PFSK-1 (cell line): ENCODE results near the gene GNAI3.

ENCODE experiments used
- FOXP2 ChIP-seq: optimal IDR thresholded peaks from 2 replicates; pipeline ENCODE3; 2011; ENCODE audit warnings: borderline replicate concordance, control low read depth, inconsistent platforms; ENCODE audit not compliant: insufficient read depth; ENCODE audit errors: extremely low read length, extremely low read depth
- POLR2AphosphoS5 ChIP-seq: IDR thresholded peaks from 2 replicates; pipeline ENCODE4 v1.6.1; 2012; ENCODE audit warnings: low read depth, mild to moderate bottlenecking, control low read depth, low read length, moderate library complexity
- REST ChIP-seq, 2 experiments: IDR thresholded peaks; 2 replicates each; pipeline versions ENCODE4 v1.6.1 to v1.8.0; 2011 to 2012; ENCODE audit warnings: low read depth in 2 of 2, low read length in 2 of 2, control low read depth in 1 of 2, inconsistent platforms in 1 of 2, mild to moderate bottlenecking in 1 of 2, moderate library complexity in 1 of 2; ENCODE audit not compliant: insufficient read depth in 1 of 2
- SIN3A ChIP-seq: IDR thresholded peaks from 2 replicates; pipeline ENCODE4 v1.6.1; 2012; ENCODE audit warnings: mild to moderate bottlenecking, low read length, moderate library complexity, borderline replicate concordance; ENCODE audit not compliant: insufficient read depth
- TAF1 ChIP-seq: IDR thresholded peaks from 2 replicates; pipeline ENCODE4 v1.6.1; 2012; ENCODE audit warnings: low read length, control low read depth, borderline replicate concordance; ENCODE audit not compliant: insufficient read depth

GNAI3 gene

GRCh38 chr1:109659145-109659544 is 110.7 kb downstream of the GNAI3 start:
- TF ChIP-seq TAF1, result no peak
- TF ChIP-seq REST (IDR thresholded peaks at IDR 0.05; ENCODE audit: insufficient read depth in 1 of 2, low read depth in 2 of 2, low read length in 2 of 2), result no peak
- TF ChIP-seq FOXP2, result no peak
- no peak for TF ChIP-seq POLR2AphosphoS5
- TF ChIP-seq SIN3A, result no peak

- TF ChIP-seq POLR2AphosphoS5 (no peak), REST (IDR thresholded peaks at IDR 0.05; ENCODE audit: insufficient read depth in 1 of 2, low read depth in 2 of 2, low read length in 2 of 2) (no peak), TAF1 (no peak), FOXP2 (no peak), SIN3A (no peak)
These were observed 111.7 kb downstream of the GNAI3 start for GRCh38 chr1:109659997-109660690.

DNA sequence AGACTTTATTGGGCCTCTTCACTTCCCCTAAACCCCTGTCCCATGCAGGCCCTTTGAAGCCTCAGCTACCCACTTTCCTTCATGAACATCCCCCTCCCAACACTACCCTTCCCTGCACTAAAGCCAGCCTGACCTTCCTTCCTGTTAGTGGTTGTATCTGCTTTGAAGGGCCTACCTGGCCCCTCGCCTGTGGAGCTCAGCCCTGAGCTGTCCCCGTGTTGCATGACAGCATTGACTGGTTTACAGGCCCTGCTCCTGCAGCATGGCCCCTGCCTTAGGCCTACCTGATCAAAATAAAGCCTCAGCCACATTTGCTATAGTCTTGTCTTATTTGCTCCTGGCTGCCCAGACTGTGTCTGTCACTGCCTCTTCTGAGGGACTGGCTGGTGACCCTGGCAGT is 113.0 kb downstream of the GNAI3 start:
- TF ChIP-seq REST (IDR thresholded peaks at IDR 0.05; ENCODE audit: insufficient read depth in 1 of 2, low read depth in 2 of 2, low read length in 2 of 2) (no peak), POLR2AphosphoS5 (no peak), FOXP2 (no peak), SIN3A (no peak), TAF1 (no peak)

DNA sequence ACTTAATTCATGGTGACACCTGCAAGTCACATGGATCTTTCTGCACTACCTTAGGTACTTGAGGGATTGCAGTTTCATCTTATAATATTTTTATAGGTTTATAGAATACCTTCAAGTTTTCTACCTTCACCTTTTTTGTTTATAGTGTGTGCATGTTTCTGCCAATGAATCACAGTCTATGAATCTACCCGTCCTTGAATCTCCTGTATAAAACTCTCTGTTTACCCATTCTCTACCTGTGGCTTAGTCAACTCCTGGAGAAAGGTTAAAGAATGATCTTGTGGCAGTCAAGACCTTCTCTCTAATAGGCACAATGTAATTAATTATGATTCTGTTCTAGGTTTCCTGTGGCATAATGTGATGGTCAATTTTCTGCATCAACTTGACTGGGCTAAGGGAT is 116.3 kb downstream of the GNAI3 start:
- TF ChIP-seq FOXP2 (no peak), REST (IDR thresholded peaks at IDR 0.05; ENCODE audit: insufficient read depth in 1 of 2, low read depth in 2 of 2, low read length in 2 of 2) (no peak), TAF1 (no peak)

DNA sequence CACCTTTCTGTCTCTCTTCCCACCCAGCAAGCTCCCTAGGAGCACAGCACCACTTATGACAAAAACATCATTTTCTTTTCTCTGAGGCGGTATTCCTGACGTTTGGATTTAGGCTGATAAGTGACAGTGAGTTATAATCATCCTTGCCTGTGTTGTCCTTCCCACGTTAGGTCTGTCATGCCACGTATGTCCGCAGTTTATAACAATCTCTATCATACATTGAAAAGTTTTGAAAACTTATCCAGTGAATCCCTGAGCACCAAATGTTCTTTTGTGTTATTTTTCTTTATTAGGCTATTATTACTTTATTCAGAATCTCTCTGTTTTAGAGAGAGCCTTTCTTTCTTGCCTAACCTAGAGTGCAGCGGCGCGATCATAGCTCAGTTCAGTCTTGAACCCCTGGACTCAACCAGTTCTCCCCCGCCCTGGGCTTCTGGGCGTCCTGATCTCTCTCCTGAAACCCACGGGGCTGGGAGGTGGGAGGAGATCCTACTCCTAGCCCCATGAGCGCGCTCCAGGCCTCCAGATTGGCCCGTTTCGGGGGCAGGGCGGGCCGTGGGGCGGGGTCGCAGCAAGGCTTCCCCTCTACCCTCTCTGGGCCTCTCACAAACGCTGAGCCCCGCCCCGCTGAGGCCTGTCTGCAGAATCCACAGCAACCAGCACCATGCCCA is 119.2 kb downstream of the GNAI3 start, which contains the start of gene GSTM2:
Gene GSTM2 (plus strand): TSS at position 606 of the 671 bp plus-strand sequence. CDS start 59 bp downstream, at position 665.
- TF ChIP-seq REST (IDR thresholded peaks at IDR 0.05; ENCODE audit: insufficient read depth in 1 of 2, low read depth in 2 of 2, low read length in 2 of 2) (no peak), SIN3A (no peak), POLR2AphosphoS5 (no peak), TAF1 (no peak), FOXP2 (no peak)
